GM21381 (cell line): ENCODE measurements around the gene WEE2.
"Not testable (repeated sequence)": the region's sequence is repeated elsewhere in the genome, so short reads cannot be mapped to it uniquely, and the experiment has no call there.

Source experiments
- ATAC-seq: cut with Tn5 transposase; IDR thresholded peaks from one replicate; pipeline ENCODE4 v1.9.1; 2021; ENCODE audit warnings: mild to moderate bottlenecking, moderate library complexity; ENCODE audit not compliant: unreplicated experiment

Gene WEE2

DNA sequence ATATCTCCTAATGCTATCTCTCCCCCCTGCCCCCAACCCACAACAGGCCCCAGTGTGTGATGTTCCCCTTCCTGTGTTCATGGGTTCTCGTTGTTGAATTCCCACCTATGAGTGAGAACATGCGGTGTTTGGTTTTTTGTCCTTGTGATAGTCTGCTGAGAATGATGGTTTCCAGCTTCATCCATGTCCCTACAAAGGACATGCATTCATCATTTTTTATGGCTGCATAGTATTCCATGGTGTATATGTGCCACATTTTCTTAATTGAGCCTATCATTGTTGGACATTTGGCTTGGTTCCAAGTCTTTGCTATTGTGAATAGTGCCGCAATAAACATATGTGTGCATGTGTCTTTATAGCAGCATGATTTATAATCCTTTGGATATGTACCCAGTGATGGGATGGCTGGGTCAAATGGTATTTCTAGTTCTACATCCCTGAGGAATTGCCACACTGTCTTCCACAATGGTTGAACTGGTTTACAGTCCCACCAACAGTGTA lies 62.0 kb downstream of the WEE2 start:
- ATAC-seq, result not testable (repeated sequence)

DNA sequence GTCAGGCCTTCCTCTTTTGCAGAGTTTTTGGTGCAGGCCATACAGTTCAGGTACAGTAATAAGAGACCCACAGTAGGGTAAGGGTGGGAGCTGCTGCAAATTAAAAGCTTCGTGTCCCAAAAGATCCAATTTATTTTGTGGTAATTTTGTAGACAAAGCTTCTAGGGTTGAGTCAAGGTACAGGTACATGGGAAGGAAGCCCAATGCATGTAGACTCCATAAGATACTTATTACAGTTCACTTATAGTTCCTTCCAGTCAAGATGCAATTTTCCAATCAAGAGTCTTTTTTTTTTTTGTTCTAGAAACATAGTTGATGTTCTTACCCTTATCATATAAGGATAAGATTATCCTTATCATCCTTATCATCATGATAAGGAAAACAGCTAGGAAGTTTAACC lies 68.2 kb downstream of the WEE2 start, which contains the start of gene TAS2R4:
Gene TAS2R4, plus strand, starts transcription at position 301 of the 400 bp plus-strand sequence. CDS start 1,815 bp downstream, outside the sequence.
- ATAC-seq, result no peak
